ENCODE results near the gene PIK3R5.

The PIK3R5 gene

DNA sequence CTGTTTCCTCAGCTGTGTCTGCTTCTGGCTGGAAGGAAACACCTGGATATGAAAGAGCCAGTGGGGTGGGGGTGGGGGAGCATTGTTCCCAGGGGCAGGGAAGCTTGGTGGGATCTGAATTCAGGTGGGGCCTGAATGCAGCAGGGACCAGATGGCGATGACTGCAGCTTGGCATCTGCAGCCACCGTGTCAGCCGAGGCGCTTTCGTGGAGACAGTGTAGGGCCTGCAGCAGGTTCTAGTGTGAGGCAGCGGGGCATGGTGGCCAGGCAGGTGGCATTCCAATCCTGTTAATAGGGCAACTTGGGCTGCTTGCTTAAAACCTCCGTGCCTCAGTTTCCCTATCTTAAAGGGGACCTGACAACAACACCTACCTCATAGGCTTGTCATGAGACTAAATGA lies 99.7 kb downstream of the PIK3R5 start:
- no peak overlapping the region for H3K4me3 ChIP-seq (ENCODE audit: low read depth, low read length)
- no peak for DNase-seq

DNA sequence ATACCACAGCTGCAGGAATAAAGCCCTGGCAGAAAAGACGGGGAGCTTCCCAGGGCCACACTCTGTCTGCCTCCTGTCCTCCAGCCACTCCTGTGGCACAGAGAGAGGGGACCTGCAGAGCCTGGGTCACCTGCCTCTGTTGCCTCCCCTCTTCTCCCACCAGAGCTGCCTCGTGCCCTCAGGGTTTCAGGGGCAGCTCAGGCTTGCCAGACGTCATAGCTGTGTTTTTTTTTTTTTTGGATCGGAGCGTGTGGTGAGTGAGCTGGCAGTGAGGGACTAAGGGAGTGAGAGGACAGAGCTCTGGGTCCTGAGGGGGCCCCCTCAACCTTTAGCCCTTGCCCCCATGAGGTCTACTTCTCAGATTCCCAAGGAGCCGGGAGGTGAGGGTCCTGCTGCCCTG lies 100.1 kb downstream of the PIK3R5 start:
- H3K9me3 ChIP-seq (ENCODE audit: severe bottlenecking): no peaks in the 10 kb centered on the region
- H3K27me3 ChIP-seq (ENCODE audit: insufficient read depth, low read depth, severe bottlenecking): no peaks in the 10 kb centered on the region
- DNase-seq: no peak
- TF ChIP-seq, protein P1, sequence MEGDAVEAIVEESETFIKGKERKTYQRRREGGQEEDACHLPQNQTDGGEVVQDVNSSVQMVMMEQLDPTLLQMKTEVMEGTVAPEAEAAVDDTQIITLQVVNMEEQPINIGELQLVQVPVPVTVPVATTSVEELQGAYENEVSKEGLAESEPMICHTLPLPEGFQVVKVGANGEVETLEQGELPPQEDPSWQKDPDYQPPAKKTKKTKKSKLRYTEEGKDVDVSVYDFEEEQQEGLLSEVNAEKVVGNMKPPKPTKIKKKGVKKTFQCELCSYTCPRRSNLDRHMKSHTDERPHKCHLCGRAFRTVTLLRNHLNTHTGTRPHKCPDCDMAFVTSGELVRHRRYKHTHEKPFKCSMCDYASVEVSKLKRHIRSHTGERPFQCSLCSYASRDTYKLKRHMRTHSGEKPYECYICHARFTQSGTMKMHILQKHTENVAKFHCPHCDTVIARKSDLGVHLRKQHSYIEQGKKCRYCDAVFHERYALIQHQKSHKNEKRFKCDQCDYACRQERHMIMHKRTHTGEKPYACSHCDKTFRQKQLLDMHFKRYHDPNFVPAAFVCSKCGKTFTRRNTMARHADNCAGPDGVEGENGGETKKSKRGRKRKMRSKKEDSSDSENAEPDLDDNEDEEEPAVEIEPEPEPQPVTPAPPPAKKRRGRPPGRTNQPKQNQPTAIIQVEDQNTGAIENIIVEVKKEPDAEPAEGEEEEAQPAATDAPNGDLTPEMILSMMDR (IDR thresholded peaks at IDR 0.05; ENCODE audit: low read depth, low read length): no peak
- H3K27ac ChIP-seq: no peak overlapping the region
- no peak overlapping the region for H3K4me3 ChIP-seq (ENCODE audit: low read depth, low read length)
- no peaks in the 10 kb centered on the region for H3K36me3 ChIP-seq

More for the DNA sequence above, 99.7 kb downstream of the PIK3R5 start:
- no peak overlapping the region for H3K27ac ChIP-seq
- no peaks in the 10 kb centered on the region for H3K9me3 ChIP-seq (ENCODE audit: severe bottlenecking)
- no peaks in the 10 kb centered on the region for H3K36me3 ChIP-seq
- TF ChIP-seq, protein P1 (IDR thresholded peaks at IDR 0.05; ENCODE audit: low read depth, low read length): no peak
- no peaks in the 10 kb centered on the region for H3K27me3 ChIP-seq (ENCODE audit: insufficient read depth, low read depth, severe bottlenecking)

DNA sequence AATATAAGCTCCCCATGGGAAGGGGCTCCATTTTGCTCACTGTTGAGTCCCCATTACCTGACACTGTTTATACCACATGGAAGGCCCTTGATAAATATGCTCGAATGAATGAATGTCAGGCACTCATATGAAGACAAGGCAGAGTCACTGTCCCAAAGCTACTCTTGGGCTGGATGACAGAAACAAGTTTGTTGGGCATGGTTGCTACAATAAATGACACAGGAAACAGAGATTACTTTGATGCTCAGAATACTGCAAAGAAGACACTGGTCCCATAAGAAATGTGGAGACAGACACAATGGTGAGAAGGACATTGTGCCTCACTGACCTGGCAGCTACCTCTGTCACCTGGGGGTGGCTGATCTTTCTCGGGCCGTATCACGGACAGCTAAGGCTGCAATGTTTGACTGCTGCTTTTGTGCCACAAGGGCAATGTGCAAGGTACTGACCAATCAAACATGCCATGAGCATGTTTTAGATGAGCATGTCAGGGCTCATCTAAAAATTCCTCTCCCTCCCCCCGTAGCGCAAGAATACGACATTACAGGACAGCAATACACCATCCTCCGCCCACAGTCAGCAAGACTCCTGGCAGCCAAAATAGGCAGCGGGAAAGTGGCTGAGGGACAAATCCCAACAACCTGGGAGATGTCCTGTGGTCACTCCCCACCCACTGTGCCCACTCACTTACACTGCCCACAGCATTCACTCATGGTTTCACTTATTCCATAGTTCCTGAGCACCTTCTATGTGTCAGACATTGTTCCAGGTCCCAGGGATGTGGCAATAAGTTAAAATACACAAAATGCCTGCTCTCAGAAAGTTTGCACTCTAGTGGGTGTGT lies 103.1 kb downstream of the PIK3R5 start:
- DNase-seq: no peak
- H3K4me3 ChIP-seq (ENCODE audit: low read depth, low read length): no peak overlapping the region
- H3K27me3 ChIP-seq (ENCODE audit: insufficient read depth, low read depth, severe bottlenecking): no peaks in the 10 kb centered on the region
- no peaks in the 10 kb centered on the region for H3K36me3 ChIP-seq
- TF ChIP-seq, protein P1 (IDR thresholded peaks at IDR 0.05; ENCODE audit: low read depth, low read length): no peak
- no peaks in the 10 kb centered on the region for H3K9me3 ChIP-seq (ENCODE audit: severe bottlenecking)
- H3K27ac ChIP-seq: no peak overlapping the region

DNA sequence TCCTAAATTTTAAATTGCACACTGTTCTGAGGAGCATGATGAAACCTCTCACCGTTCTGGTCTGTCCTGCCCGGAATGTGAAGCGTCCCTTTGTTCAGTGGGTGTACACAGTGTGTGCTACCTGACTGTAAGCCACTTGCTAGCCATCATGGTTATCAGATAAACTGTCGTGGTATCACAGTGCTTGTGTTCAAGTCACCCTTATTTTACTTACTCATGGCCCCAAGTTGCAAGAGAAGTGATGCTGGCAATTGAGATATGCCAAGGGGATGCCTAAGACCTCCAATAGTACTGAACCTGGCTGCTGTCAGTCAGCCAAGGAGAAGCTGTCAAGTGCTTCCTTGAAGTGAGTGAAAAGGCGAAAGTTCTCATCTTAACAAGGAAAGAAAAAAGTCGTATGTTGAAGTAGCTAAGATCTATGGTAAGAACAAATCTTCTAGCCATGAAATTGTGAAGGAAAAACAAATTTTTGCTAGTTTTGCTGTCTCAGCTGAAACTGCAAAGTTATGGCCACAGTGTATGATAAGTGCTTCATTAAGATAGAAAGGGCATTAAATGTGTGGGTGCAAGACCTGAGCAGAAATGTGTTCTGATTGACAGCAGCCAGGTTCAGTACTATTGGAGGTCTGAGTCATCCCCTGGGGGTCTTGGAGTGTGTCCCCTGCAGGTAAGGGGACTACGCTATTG lies 103.9 kb downstream of the PIK3R5 start:
- no peak for DNase-seq
- Histone ChIP-seq H3K9me3 (ENCODE audit: severe bottlenecking) (no peaks in the 10 kb centered on the region), H3K27ac (no peak overlapping the region), H3K36me3 (no peaks in the 10 kb centered on the region), H3K4me3 (ENCODE audit: low read depth, low read length) (no peak overlapping the region), H3K27me3 (ENCODE audit: insufficient read depth, low read depth, severe bottlenecking) (no peaks in the 10 kb centered on the region)
- TF ChIP-seq, protein P1 (IDR thresholded peaks at IDR 0.05; ENCODE audit: low read depth, low read length): no peak

DNA sequence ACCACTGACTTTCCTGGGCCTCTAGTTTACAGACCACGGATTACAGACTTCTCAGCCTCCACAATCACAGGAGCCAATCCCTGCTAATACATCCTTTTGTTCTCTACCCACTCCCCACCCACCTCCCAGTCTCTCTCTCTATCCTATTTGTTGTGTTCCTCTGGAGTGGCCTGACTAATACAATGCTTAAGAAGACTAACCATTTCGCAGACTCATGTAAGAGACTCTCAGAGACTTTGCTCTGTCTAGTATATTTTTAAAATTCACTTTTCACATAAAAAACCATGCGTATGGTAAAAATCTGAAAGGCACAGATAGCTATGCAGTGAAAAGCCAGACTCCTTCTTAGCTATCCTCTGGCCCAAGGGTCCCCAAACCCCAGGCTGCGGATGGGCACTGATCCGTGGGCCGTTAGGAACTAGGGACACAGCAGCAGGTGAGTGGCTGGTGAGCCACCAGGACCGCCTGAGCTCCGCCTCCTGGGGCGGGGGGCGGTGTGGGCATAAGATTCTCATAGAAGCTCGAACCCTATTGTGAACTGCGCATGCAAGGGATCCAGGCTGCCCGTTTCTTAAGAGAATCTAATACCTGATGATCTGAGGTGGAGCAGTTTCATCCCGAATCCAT lies 105.6 kb downstream of the PIK3R5 start:
- DNase-seq: no peak

More for the DNA sequence above, 105.6 kb downstream of the PIK3R5 start:
- Histone ChIP-seq H3K36me3 (no peaks in the 10 kb centered on the region), H3K27ac (no peak overlapping the region), H3K9me3 (ENCODE audit: severe bottlenecking) (no peaks in the 10 kb centered on the region), H3K4me3 (ENCODE audit: low read depth, low read length) (no peak overlapping the region), H3K27me3 (ENCODE audit: insufficient read depth, low read depth, severe bottlenecking) (no peaks in the 10 kb centered on the region)
- TF ChIP-seq, protein P1 (IDR thresholded peaks at IDR 0.05; ENCODE audit: low read depth, low read length): no peak
